Gastroesophageal sphincter (tissue), 3 donors: ENCODE data around the gene ZDBF2.

Experiments
- POLR2A ChIP-seq, 2 donors: fragments of 450-650 bp; IDR thresholded peaks; one replicate each; pipeline ENCODE4 v1.6.1; 2017; ENCODE audit warnings: antibody characterized with exemption in 2 of 2, mild to moderate bottlenecking in 2 of 2, moderate library complexity in 1 of 2
- POLR2AphosphoS5 ChIP-seq: sonication (generic); formaldehyde crosslinking; IDR thresholded peaks from one replicate; pipeline ENCODE4 v1.6.1; 2017; ENCODE audit warnings: antibody characterized with exemption
- TF ChIP-seq, protein P1 (sequence below), 4 experiments: fragments of 200-600 bp in 2 of 4; fragments of 450-650 bp in 2 of 4; sonication (generic) in 1 of 4; IDR thresholded peaks; one replicate each; pipeline ENCODE4 v1.5.1; 2017 to 2019; ENCODE audit warnings: antibody characterized with exemption in 4 of 4, mild to moderate bottlenecking in 2 of 4, moderate library complexity in 2 of 4

GRCh38 chr2:206245265-206245672 lies 29.2 kb upstream of the ZDBF2 start:
- TF ChIP-seq POLR2A (IDR thresholded peaks at IDR 0.05) (no peak), POLR2AphosphoS5 (no peak)
- TF ChIP-seq, protein P1, sequence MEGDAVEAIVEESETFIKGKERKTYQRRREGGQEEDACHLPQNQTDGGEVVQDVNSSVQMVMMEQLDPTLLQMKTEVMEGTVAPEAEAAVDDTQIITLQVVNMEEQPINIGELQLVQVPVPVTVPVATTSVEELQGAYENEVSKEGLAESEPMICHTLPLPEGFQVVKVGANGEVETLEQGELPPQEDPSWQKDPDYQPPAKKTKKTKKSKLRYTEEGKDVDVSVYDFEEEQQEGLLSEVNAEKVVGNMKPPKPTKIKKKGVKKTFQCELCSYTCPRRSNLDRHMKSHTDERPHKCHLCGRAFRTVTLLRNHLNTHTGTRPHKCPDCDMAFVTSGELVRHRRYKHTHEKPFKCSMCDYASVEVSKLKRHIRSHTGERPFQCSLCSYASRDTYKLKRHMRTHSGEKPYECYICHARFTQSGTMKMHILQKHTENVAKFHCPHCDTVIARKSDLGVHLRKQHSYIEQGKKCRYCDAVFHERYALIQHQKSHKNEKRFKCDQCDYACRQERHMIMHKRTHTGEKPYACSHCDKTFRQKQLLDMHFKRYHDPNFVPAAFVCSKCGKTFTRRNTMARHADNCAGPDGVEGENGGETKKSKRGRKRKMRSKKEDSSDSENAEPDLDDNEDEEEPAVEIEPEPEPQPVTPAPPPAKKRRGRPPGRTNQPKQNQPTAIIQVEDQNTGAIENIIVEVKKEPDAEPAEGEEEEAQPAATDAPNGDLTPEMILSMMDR (IDR thresholded peaks at IDR 0.05): no peak
